Testis (tissue), 3 donors: ENCODE data around the gene NCS1. TPM values are rescaled to one million over a fixed set of nuclear protein-coding genes. Genes with fewer than 3 reads are reported as not detected.

ENCODE experiments used
- DNase-seq: peaks from one replicate; pipeline ENCODE4 v3.0.0-alpha.2; 2019
- H3K27ac ChIP-seq, 2 donors: fragments of 200-600 bp; sonication (generic); one replicate each; pipeline ENCODE4 v1.5.1; 2019
- H3K27me3 ChIP-seq: fragments of 200-600 bp; sonication (generic); one replicate; pipeline ENCODE4 v1.5.1; 2019
- H3K36me3 ChIP-seq: fragments of 200-600 bp; sonication (generic); one replicate; pipeline ENCODE4 v1.5.1; 2017; ENCODE audit warnings: low read depth; ENCODE audit errors: missing control alignments
- H3K4me1 ChIP-seq: fragments of 200-600 bp; sonication (generic); one replicate; pipeline ENCODE4 v1.5.1; 2019
- H3K4me3 ChIP-seq, 2 donors: fragments of 200-600 bp; sonication (generic); one replicate each; pipeline ENCODE4 v1.5.1; 2017 to 2019
- H3K9me3 ChIP-seq: fragments of 200-600 bp; sonication (generic); one replicate; pipeline ENCODE4 v1.5.1; 2017
- CTCF ChIP-seq, 3 experiments: fragments of 450-650 bp in 2 of 3; fragments of 200-600 bp in 1 of 3; sonication (generic) in 1 of 3; IDR thresholded peaks; one replicate each; pipeline ENCODE4 v1.5.1; 2016 to 2019; ENCODE audit warnings: antibody characterized with exemption in 3 of 3, mild to moderate bottlenecking in 2 of 3, moderate library complexity in 1 of 3
- POLR2A ChIP-seq: fragments of 450-650 bp; IDR thresholded peaks from one replicate; pipeline ENCODE4 v1.6.1; 2017; ENCODE audit warnings: antibody characterized with exemption, mild to moderate bottlenecking, moderate library complexity
- WGBS, 2 donors: methylation state at CpG; one replicate each; pipeline ENCODE4 v1.1.5; 2018; 5-methylcytosine and 5-hydroxymethylcytosine counted together
- intact Hi-C: fragments of 100-400 bp; cut with DNase I; formaldehyde crosslinking; loops from one replicate; pipeline ENCODE4 v1.15.1; 2023; ENCODE audit warnings: low total_unique reads
- polyA plus RNA-seq: library from polyadenylated mRNA; stranded (reverse); fragments of 350-450 nt; fragmentation: Illumina TruSeq; extraction: RNeasy Lipid Tissue Mini Kit (QIAGEN cat#74804); gene quantifications from one replicate; pipeline ENCODE4 v1.2.3, GENCODE V29; 2014; ENCODE audit warnings: low read depth, low replicate concordance; ENCODE audit not compliant: insufficient read depth
- total RNA-seq, 2 donors: library from RNA; depleted of rRNA; stranded (reverse); fragments of >200 nt; gene quantifications; one replicate each; pipeline ENCODE4 v1.2.3, GENCODE V29; 2016

Gene NCS1
- total and polyA plus RNA-seq, 3 donors from 2014 or later, result 5.2 to 13.0 (median 5.2) TPM

- no peaks in the 10 kb centered on the region for H3K27me3 ChIP-seq
- no peak overlapping the region for H3K4me3 ChIP-seq
- no peak for DNase-seq
- H3K4me1 ChIP-seq, result peaks cover 11% of the 10 kb centered on the region
- no peaks in the 10 kb centered on the region for H3K36me3 ChIP-seq
- intact Hi-C loops, result no loop called here
- 54 to 58% methylated on average over 14 to 17 of the region's 17 CpGs for WGBS, 2 donors
- H3K27ac ChIP-seq, result peak overlapping the region in 1 of 2 donors; percentile 21
- TF ChIP-seq CTCF (IDR thresholded peaks at IDR 0.05) (no peak), POLR2A (no peak)
- no peaks in the 10 kb centered on the region for H3K9me3 ChIP-seq
Measured at GRCh38 chr9:130185490-130186031, 13.4 kb downstream of the NCS1 start.

GRCh38 chr9:130186051-130186450 lies 13.8 kb downstream of the NCS1 start:
- Histone ChIP-seq H3K27me3 (no peaks in the 10 kb centered on the region), H3K4me3 (no peak overlapping the region), H3K36me3 (no peaks in the 10 kb centered on the region), H3K4me1 (peaks cover 11% of the 10 kb centered on the region), H3K9me3 (no peaks in the 10 kb centered on the region), H3K27ac (peak overlapping the region in 1 of 2 donors; percentile 21)
- WGBS, 2 donors, result 63 to 67% methylated on average over 6 of the region's 6 CpGs
- TF ChIP-seq CTCF (IDR thresholded peaks at IDR 0.05), result no peak
- no peak for TF ChIP-seq POLR2A
- no peak for DNase-seq
- intact Hi-C loops, result no loop called here

GRCh38 chr9:130186839-130187522 lies 14.8 kb downstream of the NCS1 start:
- H3K36me3 ChIP-seq, result no peaks in the 10 kb centered on the region
- DNase-seq, result no peak
- intact Hi-C loops, result no loop called here
- H3K27me3 ChIP-seq, result no peaks in the 10 kb centered on the region
- WGBS, 2 donors, result 75 to 80% methylated on average over 20 to 25 of the region's 25 CpGs
- H3K4me3 ChIP-seq, result no peak overlapping the region
- TF ChIP-seq POLR2A, result no peak
- no peak for TF ChIP-seq CTCF (IDR thresholded peaks at IDR 0.05)
- H3K27ac ChIP-seq, result no peak overlapping the region
- no peaks in the 10 kb centered on the region for H3K9me3 ChIP-seq
- peaks cover 11% of the 10 kb centered on the region for H3K4me1 ChIP-seq

GRCh38 chr9:130187523-130187846 lies 15.3 kb downstream of the NCS1 start:
- Histone ChIP-seq H3K4me1 (peaks cover 11% of the 10 kb centered on the region), H3K27ac (no peak overlapping the region), H3K9me3 (no peaks in the 10 kb centered on the region), H3K36me3 (no peaks in the 10 kb centered on the region), H3K27me3 (no peaks in the 10 kb centered on the region), H3K4me3 (no peak overlapping the region)
- intact Hi-C loops, result no loop called here
- WGBS, 2 donors, result 73 to 76% methylated on average over 9 of the region's 9 CpGs
- no peak for DNase-seq
- TF ChIP-seq CTCF (IDR thresholded peaks at IDR 0.05), result no peak
- TF ChIP-seq POLR2A, result no peak
